HG02938 (cell line): ENCODE measurements around the gene VPS8.
"Not testable (repeated sequence)": the region's sequence is repeated elsewhere in the genome, so short reads cannot be mapped to it uniquely, and the experiment has no call there.

Experiments used
- ATAC-seq: cut with Tn5 transposase; IDR thresholded peaks from one replicate; pipeline ENCODE4 v1.9.1; 2021; ENCODE audit warnings: mild to moderate bottlenecking, moderate library complexity; ENCODE audit not compliant: unreplicated experiment

The VPS8 gene

GRCh38 chr3:184914628-184915027 lies 102.7 kb downstream of the VPS8 start:
- ATAC-seq = no peak

GRCh38 chr3:184918750-184919149 lies 106.8 kb downstream of the VPS8 start:
- no peak for ATAC-seq

DNA sequence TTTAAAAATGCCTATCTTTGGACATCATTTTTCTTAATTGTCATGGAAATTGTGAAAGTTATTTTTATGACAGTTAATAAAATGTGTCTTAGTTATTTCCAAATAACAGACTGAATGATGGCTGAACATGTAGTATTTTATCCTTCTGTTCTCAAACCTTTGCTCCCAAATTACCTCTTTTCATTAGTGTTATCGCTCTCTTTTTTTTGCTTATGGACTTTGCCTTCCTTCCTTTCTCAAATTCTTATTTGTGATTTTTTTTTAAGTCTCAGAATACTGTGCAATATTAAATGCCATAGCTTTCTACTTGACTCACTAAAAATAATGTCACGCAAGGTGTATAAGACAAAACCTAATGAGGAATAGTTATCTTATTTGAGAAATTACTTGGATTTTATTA lies 107.7 kb downstream of the VPS8 start:
- no peak for ATAC-seq

DNA sequence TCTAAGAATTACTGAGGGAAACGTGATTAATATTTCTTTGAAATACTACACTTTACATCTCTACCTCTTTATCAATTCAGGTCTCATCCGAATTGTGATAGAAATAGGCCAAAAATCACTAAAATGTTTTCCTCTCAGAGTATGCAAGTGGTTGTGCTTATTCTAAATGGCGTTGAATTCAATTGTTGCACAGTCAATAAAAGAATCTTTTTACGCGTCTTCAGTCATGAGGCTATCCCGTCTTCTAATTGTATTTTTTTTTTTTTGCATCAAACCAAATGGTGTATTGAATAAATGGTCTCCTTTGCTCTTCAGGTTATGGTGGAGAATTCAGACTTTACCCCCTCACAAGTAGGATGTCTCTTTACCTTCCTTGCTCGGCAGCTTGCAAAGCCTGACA lies 112.6 kb downstream of the VPS8 start:
- ATAC-seq = no peak

DNA sequence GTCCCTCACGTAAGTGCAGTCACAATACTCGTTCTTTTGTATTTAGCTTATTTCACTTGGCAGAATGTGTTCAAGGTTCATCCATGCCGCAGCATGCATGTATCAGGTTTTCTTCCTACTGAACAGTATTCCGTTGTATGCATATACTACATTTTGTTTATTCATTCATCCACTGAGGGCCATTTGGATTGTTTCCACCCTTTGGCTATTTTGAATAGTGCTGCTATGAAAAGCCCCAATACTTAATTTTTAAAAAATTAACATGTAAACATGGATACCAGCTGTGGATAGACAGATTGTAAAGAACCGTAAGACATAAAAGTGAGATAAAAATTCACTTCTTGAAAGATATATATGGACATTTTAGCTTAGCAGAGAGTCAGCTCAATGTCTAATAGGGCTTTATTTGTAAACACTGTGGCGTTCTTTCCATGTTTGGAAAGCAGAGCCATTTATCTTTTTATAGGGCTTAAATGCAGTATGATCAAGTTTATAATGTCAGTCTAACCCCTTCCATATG lies 115.9 kb downstream of the VPS8 start:
- no peak for ATAC-seq

GRCh38 chr3:184932777-184933176 lies 120.8 kb downstream of the VPS8 start:
- no peak for ATAC-seq

DNA sequence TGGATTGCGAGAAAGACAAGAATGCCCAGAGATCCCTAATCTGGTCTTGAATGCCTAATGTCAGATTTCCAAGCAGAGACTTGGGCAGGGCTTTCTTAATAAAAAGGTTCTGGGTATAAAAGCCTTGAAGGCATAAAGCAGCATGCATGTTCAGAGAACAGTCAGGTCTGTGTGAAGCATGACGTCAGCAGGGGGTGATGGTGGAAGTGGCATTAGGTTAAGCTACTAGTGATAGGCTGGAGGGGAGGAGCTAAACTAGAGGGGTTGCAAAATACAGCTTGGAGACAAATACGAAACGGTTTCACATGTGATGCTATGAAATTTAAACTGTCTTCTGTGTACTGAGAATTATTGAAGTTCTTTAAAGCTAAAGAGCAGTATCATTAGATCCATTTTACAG lies 125.6 kb downstream of the VPS8 start:
- ATAC-seq = no peak

GRCh38 chr3:184941408-184941807 lies 129.4 kb downstream of the VPS8 start:
- no peak for ATAC-seq

DNA sequence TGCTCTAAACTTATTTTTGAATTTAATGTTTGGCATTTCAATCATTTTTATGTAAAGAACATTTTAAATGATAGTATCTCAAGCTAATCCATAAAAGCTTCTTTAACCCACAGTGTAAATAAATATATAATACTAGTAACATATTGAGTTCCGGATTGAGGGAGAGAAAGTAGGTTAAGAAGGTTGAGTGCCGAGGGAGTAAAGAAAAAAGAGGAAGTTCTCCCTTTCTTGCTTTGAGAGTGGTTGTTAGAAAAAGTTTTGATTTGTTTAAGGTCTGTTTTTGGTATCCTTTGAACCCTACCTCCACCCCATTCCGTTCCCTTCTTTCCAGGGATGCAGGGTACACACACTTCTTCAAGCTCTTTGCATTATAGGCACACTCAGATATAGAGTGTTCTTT lies 130.8 kb downstream of the VPS8 start:
- ATAC-seq = no peak

GRCh38 chr3:184944241-184944640 lies 132.3 kb downstream of the VPS8 start:
- ATAC-seq = no peak

DNA sequence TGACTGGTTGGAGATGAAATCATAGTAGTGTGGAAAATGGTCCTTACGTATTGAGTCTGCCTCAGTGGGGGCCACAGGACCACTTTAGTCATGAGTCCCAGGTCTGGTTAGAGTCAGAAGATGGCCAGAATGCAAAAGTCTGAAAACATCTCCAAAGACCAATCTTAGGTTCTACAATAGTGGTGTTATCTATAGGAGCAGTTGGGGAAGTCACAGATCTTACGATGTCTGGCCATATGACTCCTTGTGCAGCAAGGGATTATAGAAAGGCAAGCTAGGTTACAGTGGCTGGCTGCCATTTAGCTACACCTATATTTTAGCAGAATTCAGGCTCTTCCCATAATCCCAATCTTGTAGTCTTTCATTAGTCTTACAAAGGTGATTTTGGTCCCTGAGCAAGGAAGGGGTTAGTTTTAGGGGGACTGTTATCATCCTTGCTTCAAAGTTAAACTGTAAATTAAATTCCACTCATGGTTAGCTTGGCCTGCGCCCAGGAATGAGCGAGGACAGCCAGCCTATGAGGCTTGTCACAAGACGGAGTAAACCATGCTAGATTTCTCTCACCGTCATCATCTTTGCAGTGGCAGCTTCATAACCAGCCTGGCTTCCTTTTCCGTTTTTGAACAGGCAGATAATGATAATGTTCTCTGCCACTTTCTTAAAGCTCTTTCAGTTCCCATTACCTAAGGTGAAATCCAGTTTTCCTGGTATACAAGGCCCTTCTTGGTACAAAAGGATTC lies 134.1 kb downstream of the VPS8 start:
- ATAC-seq = no peak

GRCh38 chr3:184946917-184947316 lies 135.0 kb downstream of the VPS8 start:
- ATAC-seq = no peak

DNA sequence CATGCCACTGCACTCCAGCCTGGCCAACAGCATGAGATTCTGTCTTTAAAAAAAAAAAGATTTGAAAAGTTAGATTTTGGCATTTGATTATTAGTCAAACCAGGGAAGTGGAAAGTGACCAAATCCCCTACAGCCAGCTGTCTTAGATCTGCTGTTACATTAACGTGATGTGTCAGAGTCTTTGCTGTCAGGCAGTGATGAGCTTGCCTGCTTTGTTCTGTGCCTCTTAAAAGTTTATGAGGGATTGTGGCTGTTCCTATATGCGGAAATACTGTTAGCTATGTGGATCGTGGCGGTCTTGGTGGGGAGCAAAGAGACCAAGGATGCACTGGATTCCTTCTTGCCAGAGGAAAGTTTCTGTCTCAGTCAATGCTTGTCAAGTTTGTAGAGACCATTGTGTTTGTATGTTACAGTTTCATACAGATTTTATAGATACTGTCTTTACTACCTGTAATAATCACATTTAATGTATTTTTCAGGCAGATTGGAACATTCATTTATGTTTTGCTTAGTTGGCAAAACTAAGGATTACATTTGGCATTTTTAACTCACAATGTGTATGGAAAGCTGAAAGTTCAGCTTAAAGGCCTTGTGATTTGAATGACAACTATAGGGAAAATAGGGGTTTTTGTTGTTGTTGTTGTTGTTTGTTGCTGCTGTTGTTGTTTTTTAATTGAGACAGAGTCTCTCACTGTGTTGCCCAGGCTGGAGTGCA lies 137.4 kb downstream of the VPS8 start:
- no peak for ATAC-seq

GRCh38 chr3:184950816-184951215 lies 138.8 kb downstream of the VPS8 start:
- not testable (repeated sequence) for ATAC-seq

DNA sequence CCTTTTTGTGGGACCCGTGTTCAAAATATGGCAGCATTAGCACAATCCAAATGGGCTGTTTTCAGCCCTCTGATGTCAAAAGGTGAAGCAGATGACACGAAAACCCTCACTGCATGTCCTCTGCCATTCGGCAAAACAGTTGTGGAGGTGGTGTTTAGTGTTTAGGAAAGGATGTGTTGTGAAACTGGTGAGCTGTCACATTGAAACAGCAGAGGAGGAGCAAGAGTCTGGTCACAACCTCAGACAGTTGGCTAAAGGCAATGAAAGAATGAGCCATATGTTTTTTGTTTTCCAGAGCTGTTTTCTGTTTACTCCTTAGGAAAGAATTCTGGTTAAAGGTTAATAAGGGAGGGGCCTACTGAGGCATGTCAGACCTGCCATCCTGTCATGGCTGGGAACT lies 140.7 kb downstream of the VPS8 start:
- ATAC-seq = no peak

- ATAC-seq = no peak
These were observed 141.4 kb downstream of the VPS8 start for GRCh38 chr3:184953401-184953800.

DNA sequence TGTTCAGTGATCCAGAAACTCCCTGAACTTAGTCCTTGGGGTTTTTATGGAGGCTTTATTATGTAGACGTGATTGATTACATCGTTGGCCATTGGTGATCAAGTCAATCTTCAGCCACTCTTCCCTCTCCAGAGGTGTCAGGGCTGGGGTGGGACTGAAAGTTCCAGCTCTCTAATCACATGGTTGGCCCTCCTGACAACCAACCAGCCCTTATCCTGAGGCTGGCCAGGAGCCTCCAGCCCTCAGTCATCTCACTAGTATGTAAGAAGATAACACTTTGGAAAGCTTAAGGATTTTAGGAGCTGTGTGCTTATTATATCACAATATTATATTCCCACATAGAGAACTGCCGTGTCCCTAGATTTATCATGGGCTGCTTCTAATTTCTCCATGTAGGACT lies 142.3 kb downstream of the VPS8 start:
- no peak for ATAC-seq

DNA sequence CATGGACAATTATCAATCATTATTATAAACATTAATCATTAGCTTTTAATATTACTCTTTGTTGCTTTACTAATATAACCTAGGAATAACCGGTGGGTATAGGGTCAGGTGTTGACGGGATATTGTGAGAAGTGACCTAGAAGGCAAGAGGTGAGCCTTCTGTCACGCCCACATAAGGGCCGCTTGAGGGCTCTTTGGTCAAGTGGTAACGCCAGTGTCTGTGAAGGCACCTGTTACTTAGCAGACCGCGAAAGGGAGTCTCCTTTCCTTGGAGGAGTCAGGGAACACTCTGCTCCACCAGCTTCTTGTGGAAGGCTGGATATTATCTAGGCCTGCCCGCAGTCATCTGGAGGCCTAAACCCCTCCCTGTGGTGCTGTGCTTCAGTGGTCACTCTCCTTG lies 142.9 kb downstream of the VPS8 start:
- ATAC-seq = not testable (repeated sequence)

GRCh38 chr3:184965639-184966430 lies 153.9 kb downstream of the VPS8 start:
- ATAC-seq = no peak

DNA sequence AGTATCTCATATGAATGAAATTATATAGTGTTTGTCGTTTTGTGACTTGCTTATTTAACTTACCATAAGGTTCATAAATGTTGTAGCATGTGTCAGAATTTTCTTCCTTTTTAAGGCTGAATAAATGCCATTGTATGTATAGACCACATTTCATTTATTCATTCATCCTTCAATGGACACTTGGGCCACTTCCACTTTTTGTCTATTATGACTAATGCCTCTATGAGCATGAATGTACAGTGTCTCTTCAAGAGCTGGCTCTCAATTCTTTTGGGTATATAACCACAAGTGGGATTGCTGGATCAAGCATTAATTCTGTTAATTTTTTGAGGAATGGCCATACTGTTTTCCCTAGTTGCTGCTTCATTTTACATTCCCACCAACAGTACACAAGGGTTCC lies 156.1 kb downstream of the VPS8 start:
- ATAC-seq = no peak

DNA sequence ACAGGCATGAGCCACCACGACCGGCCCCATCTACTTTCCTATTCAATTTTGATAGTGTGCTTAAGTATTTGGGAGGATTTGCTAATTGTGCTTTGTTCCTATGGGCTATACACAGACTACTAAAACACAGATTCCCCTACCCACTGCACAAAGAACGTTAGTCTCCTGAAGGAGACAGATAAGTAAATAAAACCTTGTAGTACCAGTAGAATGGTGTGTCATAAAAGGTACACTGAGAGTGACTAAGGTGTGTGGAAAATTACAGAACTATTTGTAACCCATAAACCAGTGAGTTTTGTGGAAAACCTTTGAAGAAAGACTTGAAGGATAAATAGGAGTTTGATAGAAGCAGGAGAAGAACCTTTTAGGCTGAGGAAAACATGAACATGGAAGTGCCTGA lies 158.2 kb downstream of the VPS8 start:
- no peak for ATAC-seq

DNA sequence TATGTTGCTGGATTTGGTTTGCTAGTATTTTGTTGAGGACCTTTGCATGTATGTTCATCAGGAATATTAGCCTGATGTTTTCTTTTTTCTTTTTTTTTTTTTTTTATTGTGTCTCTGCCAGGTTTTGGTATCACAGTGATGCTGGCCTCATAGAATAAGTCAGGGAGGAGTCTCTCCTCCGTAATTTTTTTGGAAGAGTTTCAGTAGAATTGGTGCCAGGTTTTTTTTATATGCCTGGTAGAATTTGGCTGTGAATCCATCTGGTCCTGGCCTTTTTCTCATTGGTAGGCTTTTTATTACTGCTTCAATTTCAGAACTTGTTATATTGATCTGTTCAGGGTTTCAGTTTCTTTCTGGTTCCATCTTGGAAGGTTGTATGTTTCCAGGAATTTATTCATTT lies 165.8 kb downstream of the VPS8 start:
- no peak for ATAC-seq
